Suppressor macrophage treated with lipopolysaccharide for 4 hours (primary cell): Measurements from ENCODE around the gene MRPL48.
"Not testable (repeated sequence)": the region's sequence is repeated elsewhere in the genome, so short reads cannot be mapped to it uniquely, and the experiment has no call there.

ENCODE experiments used
- DNase-seq: peaks from one replicate; pipeline ENCODE4 v3.0.0-alpha.2; 2020

MRPL48 gene

DNA sequence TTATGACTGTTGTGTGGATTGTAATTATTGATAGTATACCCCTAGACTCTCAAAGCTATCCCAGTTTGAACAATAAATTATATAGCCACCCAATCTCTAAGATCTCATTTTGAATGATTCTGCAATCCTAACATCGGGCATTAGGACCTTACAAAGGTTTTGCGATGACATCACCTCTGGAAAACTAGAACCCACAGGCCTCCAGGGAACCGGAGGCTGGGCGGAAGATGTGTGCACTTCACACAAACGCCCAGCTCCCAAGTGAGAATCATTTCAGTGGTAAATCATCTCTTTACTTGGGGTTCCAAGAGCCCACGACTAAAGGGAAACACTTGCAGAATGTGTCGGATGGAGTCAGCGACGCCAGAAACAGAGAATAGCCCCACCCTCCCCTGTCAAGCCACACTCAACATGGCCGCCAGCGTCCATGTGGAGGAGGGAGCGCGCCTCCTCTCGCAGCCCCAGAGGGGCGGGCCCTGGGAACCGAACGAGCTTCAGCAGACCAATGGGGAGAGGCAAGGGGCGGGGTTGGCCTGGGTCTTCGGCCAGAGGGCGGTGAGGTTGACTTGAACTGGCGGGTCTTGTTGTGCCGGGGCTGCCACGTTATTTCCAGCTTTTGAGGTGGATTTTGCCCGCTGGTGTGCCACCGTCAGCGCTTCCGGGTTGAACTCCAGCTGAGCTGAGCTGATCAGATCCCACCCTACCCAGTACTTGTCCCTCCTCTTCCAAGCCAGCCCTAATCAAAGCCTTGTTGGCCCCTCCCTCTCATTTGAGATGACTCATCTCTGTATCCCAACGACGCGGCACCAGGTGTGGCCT is 8.4 kb upstream of the MRPL48 start:
- peak; percentile 98 for DNase-seq

GRCh38 chr11:73781303-73781702 is 6.4 kb upstream of the MRPL48 start:
- DNase-seq = no peak

- DNase-seq = no peak
These were observed 4.1 kb upstream of the MRPL48 start for GRCh38 chr11:73783483-73784020.

GRCh38 chr11:73784080-73784634 is 3.5 kb upstream of the MRPL48 start:
- no peak for DNase-seq

DNA sequence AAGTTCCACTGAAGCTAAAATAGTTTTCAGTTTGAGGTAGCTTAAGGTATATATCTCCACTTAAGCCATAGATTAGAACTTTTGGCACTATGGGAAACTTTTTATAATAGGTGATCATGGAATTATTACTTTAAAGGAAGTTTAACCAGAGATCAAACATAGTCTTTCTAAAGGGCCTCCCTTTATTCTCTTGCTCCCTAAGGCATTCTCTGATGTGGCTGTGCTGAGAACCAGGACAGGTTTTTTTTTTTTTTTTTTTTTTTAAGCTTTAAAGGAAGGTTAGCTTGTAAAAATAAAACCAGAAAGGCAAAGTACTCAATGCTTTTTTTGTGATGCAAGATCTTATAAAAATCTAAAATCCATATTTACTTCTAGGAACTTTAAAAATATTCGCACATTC is 2.9 kb upstream of the MRPL48 start:
- no peak for DNase-seq

- DNase-seq = not testable (repeated sequence)
These were observed 2.2 kb upstream of the MRPL48 start for GRCh38 chr11:73785467-73785866.

DNA sequence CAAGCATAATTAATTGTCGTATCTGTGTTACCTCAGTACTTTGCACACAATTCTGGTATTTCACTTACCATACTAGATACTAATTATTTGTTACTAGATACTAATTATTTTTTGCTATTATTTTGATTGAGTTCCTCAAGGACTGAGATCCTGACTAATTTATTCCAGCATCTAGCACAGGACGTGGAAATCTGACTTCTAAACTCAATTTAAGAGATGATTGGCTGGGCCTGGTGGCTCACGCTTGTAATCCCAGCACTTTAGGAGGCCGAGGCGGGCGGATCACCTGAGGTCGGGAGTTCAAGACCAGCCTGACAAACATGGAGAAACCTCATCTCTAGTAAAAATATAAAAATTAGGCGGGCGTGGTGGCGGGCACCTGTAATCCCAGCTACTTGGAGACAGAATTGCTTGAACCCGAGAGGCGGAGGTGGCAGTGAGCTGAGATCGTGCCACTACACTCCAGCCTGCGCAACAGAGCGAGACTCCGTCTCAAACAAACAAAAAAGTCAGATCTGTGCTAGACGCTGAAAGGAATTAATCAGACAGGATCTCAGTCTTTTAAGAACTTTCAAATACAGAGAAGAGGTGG is 527 bp upstream of the MRPL48 start:
- DNase-seq = no peak

- no peak for DNase-seq
These were observed 1.6 kb downstream of the MRPL48 start for GRCh38 chr11:73789279-73789670.

DNA sequence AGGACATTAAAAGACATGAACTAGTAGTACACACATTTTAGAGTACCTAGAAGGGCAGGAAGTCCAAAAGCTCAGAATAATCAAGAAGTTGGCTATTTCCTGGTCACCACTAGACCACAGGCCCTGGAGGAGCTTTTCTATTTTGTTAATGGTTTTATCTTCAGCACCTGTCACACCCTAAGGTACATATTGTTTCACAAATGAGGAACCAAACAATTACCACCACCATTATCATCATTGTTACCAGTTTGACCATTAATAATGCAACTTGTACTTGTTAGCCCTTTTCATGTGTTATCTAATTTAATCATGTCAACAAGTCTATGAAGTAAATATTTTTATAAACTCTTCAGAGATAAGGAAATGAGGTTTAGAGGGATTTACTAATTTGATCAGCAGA is 4.9 kb downstream of the MRPL48 start:
- no peak for DNase-seq

DNA sequence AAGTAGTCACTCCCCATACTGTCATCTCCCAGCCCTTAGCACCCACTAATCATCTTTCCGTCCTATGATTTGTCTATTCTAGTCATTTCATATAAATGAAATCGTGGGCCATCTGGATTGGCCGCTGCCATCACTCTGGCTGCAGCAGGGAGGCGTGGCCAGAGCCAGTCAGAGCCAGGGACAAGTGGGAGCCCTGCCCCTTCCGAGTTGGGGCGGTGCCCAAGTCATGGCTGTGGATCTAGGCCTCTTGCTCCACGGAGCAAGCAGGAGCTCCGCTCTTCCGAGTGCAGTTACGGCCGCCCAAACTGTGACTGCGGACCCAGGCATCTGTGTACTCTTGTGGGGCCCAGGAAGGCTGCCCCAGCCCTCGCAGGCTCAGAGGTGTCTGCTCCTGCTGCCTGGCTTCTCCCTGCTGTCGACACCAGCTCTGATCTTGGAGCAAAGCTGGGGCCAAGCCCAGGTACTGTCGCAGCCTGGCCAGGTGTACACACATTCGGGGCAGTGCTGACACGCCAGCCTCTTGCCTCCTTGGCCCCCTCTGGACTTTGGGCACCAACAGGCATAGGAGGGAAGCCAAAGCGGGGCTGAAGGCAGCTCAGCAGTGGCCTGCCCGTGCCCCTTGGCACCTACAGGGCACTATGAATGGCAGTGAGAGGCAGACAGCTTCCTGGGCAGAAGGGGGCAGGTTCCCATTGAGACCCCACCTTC is 8.4 kb downstream of the MRPL48 start:
- no peak for DNase-seq

GRCh38 chr11:73797457-73797856 is 9.8 kb downstream of the MRPL48 start:
- no peak for DNase-seq

GRCh38 chr11:73800276-73800806 is 12.7 kb downstream of the MRPL48 start:
- no peak for DNase-seq

DNA sequence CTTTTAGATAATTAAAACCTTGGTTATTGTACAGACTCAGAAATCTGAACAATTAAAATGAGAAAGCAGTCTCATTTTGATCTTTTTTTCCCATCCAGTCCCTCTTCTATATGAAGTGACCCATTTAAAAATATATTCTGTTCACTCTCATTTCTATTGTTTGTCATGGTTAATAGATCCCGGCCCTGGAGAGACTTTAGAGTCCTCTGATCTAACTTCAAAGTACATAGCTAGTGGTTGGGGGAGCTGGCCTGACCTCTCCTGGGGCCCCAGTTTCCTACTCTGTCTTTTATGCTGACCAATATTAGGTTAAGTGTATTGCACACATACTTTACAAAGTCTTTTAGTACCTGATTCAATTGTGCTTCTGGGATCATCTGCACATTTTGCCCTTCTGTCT is 13.5 kb downstream of the MRPL48 start:
- DNase-seq = no peak

DNA sequence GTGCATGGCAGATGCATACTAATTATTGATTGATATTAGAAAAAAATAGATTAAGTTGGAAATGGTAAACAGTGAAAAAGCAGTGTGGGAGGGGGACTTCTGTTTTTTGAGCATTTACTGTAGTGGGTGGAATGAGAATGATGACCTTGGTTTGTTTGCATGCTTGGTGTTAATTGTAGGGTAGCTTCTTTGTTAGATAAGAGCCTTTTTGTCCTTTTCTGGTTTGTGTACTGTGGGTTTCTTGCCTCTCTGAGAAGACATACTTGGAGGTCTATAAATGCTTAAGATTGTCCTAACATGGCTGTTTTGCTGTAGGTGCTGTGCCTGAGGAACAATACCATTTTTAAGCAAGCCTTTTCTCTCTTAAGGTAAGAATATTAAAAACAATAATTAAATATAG is 17.0 kb downstream of the MRPL48 start:
- DNase-seq = no peak

GRCh38 chr11:73808052-73808451 is 20.4 kb downstream of the MRPL48 start:
- DNase-seq = no peak

DNA sequence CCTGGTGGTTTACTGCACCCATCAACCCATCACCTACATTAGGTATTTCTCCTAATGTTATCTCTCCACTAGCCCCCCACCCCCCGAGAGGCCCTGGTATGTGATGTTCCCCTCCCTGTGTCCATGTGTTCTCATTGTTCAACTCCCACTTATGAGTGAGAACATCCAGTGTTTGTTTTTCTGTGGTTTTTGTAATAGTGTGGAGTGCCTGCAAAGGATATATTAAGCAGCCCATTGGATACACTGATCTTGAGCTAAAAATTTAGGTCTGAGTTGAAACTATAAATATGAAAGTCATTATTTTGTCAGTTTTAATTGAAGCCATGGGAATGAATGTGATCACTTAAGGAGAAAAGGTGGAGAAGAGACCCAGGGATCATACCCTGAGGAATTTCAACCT is 23.0 kb downstream of the MRPL48 start:
- DNase-seq = no peak

- DNase-seq = no peak
These were observed 24.6 kb downstream of the MRPL48 start for GRCh38 chr11:73812234-73812633.

GRCh38 chr11:73814812-73815211 is 27.1 kb downstream of the MRPL48 start:
- no peak for DNase-seq

GRCh38 chr11:73818846-73819245 is 31.2 kb downstream of the MRPL48 start:
- DNase-seq = no peak

GRCh38 chr11:73830261-73830660 is 42.6 kb downstream of the MRPL48 start:
- no peak for DNase-seq

DNA sequence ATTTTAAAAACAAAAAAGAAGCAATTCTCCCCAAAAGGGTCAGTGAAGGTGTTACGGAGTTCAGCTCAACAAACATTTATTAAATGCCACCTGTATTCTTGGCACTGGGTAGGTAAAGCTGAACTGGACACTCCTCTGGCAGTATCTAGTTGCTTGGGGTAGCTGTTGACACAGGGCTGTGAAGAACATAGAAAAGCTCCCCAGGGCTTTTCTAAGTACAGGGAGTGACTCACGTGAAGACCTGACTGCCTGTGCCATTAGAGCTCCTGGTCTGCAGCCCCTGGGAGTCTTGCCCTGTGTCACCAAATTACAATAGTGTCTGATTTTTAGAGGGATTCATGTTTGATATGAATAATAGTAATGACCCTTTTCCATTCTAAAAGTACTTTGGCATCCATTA is 45.4 kb downstream of the MRPL48 start:
- DNase-seq = no peak

- no peak for DNase-seq
These were observed 50.9 kb downstream of the MRPL48 start for GRCh38 chr11:73838443-73839122.

DNA sequence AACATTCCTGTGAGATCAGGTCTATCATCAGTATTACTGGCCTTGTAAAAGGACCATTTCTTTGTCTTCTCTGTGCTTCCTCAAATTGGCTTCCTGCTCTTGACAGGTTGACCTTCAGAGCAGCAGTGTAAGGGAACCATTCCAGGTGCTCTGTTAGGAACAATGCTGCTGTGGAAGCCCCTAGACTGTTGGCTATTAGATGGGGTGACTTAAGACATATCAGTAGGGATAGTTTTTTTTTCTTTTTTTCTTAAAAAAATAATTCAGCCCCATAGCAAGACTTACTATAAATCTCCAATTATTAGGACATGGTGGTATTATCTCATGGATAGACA is 51.4 kb downstream of the MRPL48 start:
- no peak for DNase-seq
